Measurements from ENCODE around the gene RBM28.

Gene RBM28

GRCh38 chr7:128370491-128370890 lies 26.8 kb upstream of the RBM28 start:
- DNase-seq, result no peak

- DNase-seq, result no peak
Measured at GRCh38 chr7:128366986-128367385, 23.3 kb upstream of the RBM28 start.

GRCh38 chr7:128366300-128366699 lies 22.6 kb upstream of the RBM28 start:
- no peak for DNase-seq

GRCh38 chr7:128365432-128365831 lies 21.7 kb upstream of the RBM28 start:
- DNase-seq, result no peak

- no peak for DNase-seq
Measured at GRCh38 chr7:128364166-128364870, 20.6 kb upstream of the RBM28 start.

- no peak for DNase-seq
Measured at GRCh38 chr7:128363261-128363721, 19.6 kb upstream of the RBM28 start.

GRCh38 chr7:128362670-128363069 lies 19.0 kb upstream of the RBM28 start:
- DNase-seq, result no peak

- DNase-seq, result peak; percentile 70
Measured at GRCh38 chr7:128361411-128362379, 18.0 kb upstream of the RBM28 start, which contains the start of gene PRRT4. Gene PRRT4, minus strand, starts transcription at chr7:128361690.

GRCh38 chr7:128360359-128360678 lies 16.6 kb upstream of the RBM28 start:
- no peak for DNase-seq

GRCh38 chr7:128359939-128360338 lies 16.2 kb upstream of the RBM28 start:
- DNase-seq, result no peak

- DNase-seq, result no peak
Measured at GRCh38 chr7:128359336-128359735, 15.6 kb upstream of the RBM28 start.

- DNase-seq, result peak; percentile 70
Measured at GRCh38 chr7:128358233-128358632, 14.5 kb upstream of the RBM28 start.

- no peak for DNase-seq
Measured at GRCh38 chr7:128357217-128357613, 13.5 kb upstream of the RBM28 start.

GRCh38 chr7:128356546-128357216 lies 13.0 kb upstream of the RBM28 start:
- DNase-seq, result no peak

- DNase-seq, result no peak
Measured at GRCh38 chr7:128353610-128354009, 9.9 kb upstream of the RBM28 start.

- DNase-seq, result no peak
Measured at GRCh38 chr7:128353189-128353588, 9.5 kb upstream of the RBM28 start.

GRCh38 chr7:128352636-128353035 lies 8.9 kb upstream of the RBM28 start:
- no peak for DNase-seq

GRCh38 chr7:128352153-128352537 lies 8.4 kb upstream of the RBM28 start:
- DNase-seq, result peak; percentile 71

GRCh38 chr7:128351296-128352152 lies 7.8 kb upstream of the RBM28 start:
- no peak for DNase-seq

GRCh38 chr7:128350708-128351295 lies 7.1 kb upstream of the RBM28 start:
- no peak for DNase-seq

- no peak for DNase-seq
Measured at GRCh38 chr7:128349466-128349825, 5.7 kb upstream of the RBM28 start.

GRCh38 chr7:128347647-128348097 lies 4.0 kb upstream of the RBM28 start:
- DNase-seq, result peak; percentile 65
